ENCODE measurements around the gene SYNGR4.

SYNGR4 gene

GRCh38 chr19:48398375-48399235, 34.4 kb downstream of the SYNGR4 start:
- peak; percentile 80 for DNase-seq

- DNase-seq: peak; percentile 22
Observed at GRCh38 chr19:48400018-48400742, 36.0 kb downstream of the SYNGR4 start.

- no peak for DNase-seq
Observed at GRCh38 chr19:48401287-48401686, 37.1 kb downstream of the SYNGR4 start.

- peak; percentile 65 for DNase-seq
Observed at GRCh38 chr19:48403606-48404005, 39.4 kb downstream of the SYNGR4 start.

GRCh38 chr19:48405010-48405659, 41.0 kb downstream of the SYNGR4 start:
- DNase-seq: no peak

GRCh38 chr19:48405850-48406249, 41.7 kb downstream of the SYNGR4 start:
- DNase-seq: peak; percentile 52

GRCh38 chr19:48413879-48414587, 49.9 kb downstream of the SYNGR4 start:
- no peak for DNase-seq

- DNase-seq: peak; percentile 87
Observed at GRCh38 chr19:48415395-48415794, 51.2 kb downstream of the SYNGR4 start.

GRCh38 chr19:48415806-48416221, 51.6 kb downstream of the SYNGR4 start:
- no peak for DNase-seq

GRCh38 chr19:48417421-48417820, 53.3 kb downstream of the SYNGR4 start:
- DNase-seq: no peak

- DNase-seq: peak; percentile 34
Observed at GRCh38 chr19:48418317-48419064, 54.3 kb downstream of the SYNGR4 start.

- DNase-seq: peak; percentile 59
Observed at GRCh38 chr19:48419158-48419920, 55.2 kb downstream of the SYNGR4 start.

- DNase-seq: no peak
Observed at GRCh38 chr19:48421548-48421947, 57.4 kb downstream of the SYNGR4 start.

- peak; percentile 58 for DNase-seq
Observed at GRCh38 chr19:48424694-48425219, 60.6 kb downstream of the SYNGR4 start.

Data from inflammatory macrophage treated with lipopolysaccharide for 4 hours (primary cell).